Nephron (organoid): ENCODE measurements around the gene DAB1.

Source experiments
- H3K27ac Mint-ChIP-seq, 3 experiments: 2 replicates each; pipeline ENCODE4 v1.8.0; 2020; ENCODE audit warnings: mixed read lengths in 3 of 3, mild to moderate bottlenecking in 2 of 3, moderate library complexity in 1 of 3
- H3K27me3 Mint-ChIP-seq: 2 replicates; pipeline ENCODE4 v1.8.0; 2021; ENCODE audit warnings: low read depth, mild to moderate bottlenecking, moderate library complexity, mixed read lengths
- H3K36me3 Mint-ChIP-seq: 2 replicates; pipeline ENCODE4 v1.8.0; 2020; ENCODE audit warnings: low read depth, mixed read lengths
- H3K4me1 Mint-ChIP-seq: 2 replicates; pipeline ENCODE4 v1.8.0; 2020; ENCODE audit warnings: mixed read lengths
- H3K4me3 Mint-ChIP-seq, 3 experiments: 2 replicates each; pipeline ENCODE4 v1.8.0; 2020; ENCODE audit warnings: mild to moderate bottlenecking in 3 of 3, mixed read lengths in 3 of 3, moderate library complexity in 2 of 3
- H3K9me3 Mint-ChIP-seq: 2 replicates; pipeline ENCODE4 v1.8.0; 2020; ENCODE audit warnings: mixed read lengths
- CTCF ChIP-seq, 3 experiments: fragments of 200-600 bp; sonication (generic); IDR thresholded peaks; one replicate each; pipeline ENCODE4 v1.5.0; 2021; ENCODE audit warnings: antibody characterized with exemption in 3 of 3; ENCODE audit not compliant: unreplicated experiment in 3 of 3

DAB1 gene

GRCh38 chr1:57067863-57068262 is 356.0 kb downstream of the DAB1 start:
- Mint-ChIP-seq H3K27me3 (peaks cover 9% of the 10 kb centered on the region), H3K4me1 (peaks cover 18% of the 10 kb centered on the region), H3K4me3 (no peak overlapping the region), H3K9me3 (no peaks in the 10 kb centered on the region), H3K27ac (peak overlapping the region in 2 of 3 experiments; percentile 47 to 68), H3K36me3 (no peaks in the 10 kb centered on the region)
- no peak for TF ChIP-seq CTCF (IDR thresholded peaks at IDR 0.05; ENCODE audit: unreplicated experiment in 3 of 3)

- no peak for TF ChIP-seq CTCF (IDR thresholded peaks at IDR 0.05; ENCODE audit: unreplicated experiment in 3 of 3)
- no peak overlapping the region for H3K4me3 Mint-ChIP-seq
- H3K9me3 Mint-ChIP-seq, result no peaks in the 10 kb centered on the region
- no peaks in the 10 kb centered on the region for H3K36me3 Mint-ChIP-seq
- H3K27ac Mint-ChIP-seq, result no peak overlapping the region
- H3K4me1 Mint-ChIP-seq, result peaks cover 18% of the 10 kb centered on the region
- H3K27me3 Mint-ChIP-seq, result peaks cover 9% of the 10 kb centered on the region
Measured at GRCh38 chr1:57066980-57067610, 356.8 kb downstream of the DAB1 start.

GRCh38 chr1:57065442-57065841 is 358.4 kb downstream of the DAB1 start:
- H3K36me3 Mint-ChIP-seq, result no peaks in the 10 kb centered on the region
- peaks cover 9% of the 10 kb centered on the region for H3K27me3 Mint-ChIP-seq
- peaks cover 21% of the 10 kb centered on the region for H3K4me1 Mint-ChIP-seq
- H3K4me3 Mint-ChIP-seq, result no peak overlapping the region
- H3K27ac Mint-ChIP-seq, result peak overlapping the region; percentile 4 to 17 (median 12)
- H3K9me3 Mint-ChIP-seq, result no peaks in the 10 kb centered on the region
- no peak for TF ChIP-seq CTCF (IDR thresholded peaks at IDR 0.05; ENCODE audit: unreplicated experiment in 3 of 3)

GRCh38 chr1:57064379-57065140 is 359.3 kb downstream of the DAB1 start:
- Mint-ChIP-seq H3K9me3 (no peaks in the 10 kb centered on the region), H3K4me1 (peaks cover 23% of the 10 kb centered on the region), H3K36me3 (no peaks in the 10 kb centered on the region), H3K27me3 (peaks cover 9% of the 10 kb centered on the region), H3K27ac (peak overlapping the region; percentile 4 to 17 (median 12)), H3K4me3 (no peak overlapping the region)
- TF ChIP-seq CTCF (IDR thresholded peaks at IDR 0.05; ENCODE audit: unreplicated experiment in 3 of 3), result no peak

GRCh38 chr1:57063406-57064125 is 360.3 kb downstream of the DAB1 start:
- Mint-ChIP-seq H3K4me1 (peaks cover 23% of the 10 kb centered on the region), H3K36me3 (no peaks in the 10 kb centered on the region), H3K9me3 (no peaks in the 10 kb centered on the region), H3K27ac (no peak overlapping the region), H3K4me3 (no peak overlapping the region), H3K27me3 (peaks cover 9% of the 10 kb centered on the region)
- TF ChIP-seq CTCF (IDR thresholded peaks at IDR 0.05; ENCODE audit: unreplicated experiment in 3 of 3), result no peak
